ENCODE data around the gene SPG21. TPM values are rescaled to one million over a fixed set of nuclear protein-coding genes. Genes with fewer than 3 reads are reported as not detected.

The SPG21 gene
- total and polyA plus RNA-seq, 2 of the 8 experiments (the other 6 are each of a cell fraction or from before 2014, with no cell fraction given) = 67.3 to 72.7 TPM

DNA sequence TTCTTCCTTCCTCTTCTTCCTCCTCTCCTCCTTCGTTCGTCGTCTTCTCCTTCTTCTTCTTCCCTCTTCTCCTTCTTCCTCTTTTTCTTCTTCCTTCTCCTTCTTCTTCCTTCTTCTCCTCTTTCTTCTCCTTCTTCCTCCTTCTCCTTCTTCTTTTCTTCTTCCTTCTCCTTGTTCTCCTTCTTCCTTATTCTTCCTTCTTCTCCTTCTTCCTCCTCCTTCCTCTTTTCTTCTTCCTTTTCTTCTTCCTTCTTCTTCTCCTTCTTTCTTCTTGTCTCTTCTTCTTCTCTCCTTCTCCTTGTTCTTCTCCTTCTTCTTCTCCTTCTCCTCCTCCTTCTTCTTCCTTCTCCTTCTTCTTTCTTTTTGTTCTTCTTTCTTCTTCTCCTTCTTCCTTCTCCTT lies 35.3 kb downstream of the SPG21 start:
- no peak for FAIRE-seq
- no peak overlapping the region for H2AK5ac ChIP-seq (ENCODE audit: low read depth, low read length)
- no peak overlapping the region for H2BK15ac ChIP-seq (ENCODE audit: low read length)
- H4K91ac ChIP-seq (replicated peaks; ENCODE audit: insufficient read length, low read length) = no peak overlapping the region
- H3K14ac ChIP-seq (ENCODE audit: insufficient read length) = no peak overlapping the region
- no peak overlapping the region for H3K23ac ChIP-seq (ENCODE audit: insufficient read length)
- H4K5ac ChIP-seq (ENCODE audit: insufficient read length, low read depth, low read length) = no peak overlapping the region
- H2AFZ ChIP-seq (ENCODE audit: low read length) = no peak overlapping the region
- H3K4me1 ChIP-seq (replicated peaks in 1 of 4; ENCODE audit: control insufficient read depth in 3 of 4, insufficient read depth in 4 of 4, low read length in 3 of 4) = no peaks in the 10 kb centered on the region
- H4K8ac ChIP-seq (ENCODE audit: extremely low read depth, insufficient read depth, low read length) = no peak overlapping the region
- H3K9me3 ChIP-seq (ENCODE audit: insufficient read depth in 2 of 2, low read depth in 1 of 2, low read length in 1 of 2) = no peaks in the 10 kb centered on the region
- H3K27ac ChIP-seq (ENCODE audit: low read depth, low read length) = no peak overlapping the region
- H3K79me1 ChIP-seq (ENCODE audit: low read depth, low read length) = no peaks in the 10 kb centered on the region
- POLR2A ChIA-PET (ENCODE audit: partially characterized antibody) = no interaction called here
- no peaks in the 10 kb centered on the region for H3K79me2 ChIP-seq (ENCODE audit: control insufficient read depth in 1 of 2, insufficient read depth in 2 of 2, low read length in 2 of 2)
- no peaks in the 10 kb centered on the region for H3K27me3 ChIP-seq (replicated peaks in 1 of 4; ENCODE audit: control insufficient read depth in 3 of 4, extremely low read depth in 1 of 4, insufficient read depth in 3 of 4, low read length in 3 of 4)
- DNase-seq (ENCODE audit: low read depth in 1 of 2, low spot score in 2 of 2) = no peak
- CTCF ChIA-PET (ENCODE audit: partially characterized antibody) = interaction anchor here (2.1 kb wide), 1 partner anchor 19 kb away, joined by 5 read pairs; no protein-coding TSS in a partner anchor
- H3K9ac ChIP-seq (replicated peaks in 1 of 4; ENCODE audit: extremely low read depth in 1 of 4, low read depth in 3 of 4, low read length in 3 of 4) = no peak overlapping the region
- H2BK5ac ChIP-seq (ENCODE audit: low read depth, low read length) = no peak overlapping the region
- H3K18ac ChIP-seq (ENCODE audit: extremely low read depth, low read length) = no peak overlapping the region
- peaks cover 0 to 15% (median 5%) of the 10 kb centered on the region in 4 experiments; a peak in 5 of 8 replicates for H3K36me3 ChIP-seq (ENCODE audit: control insufficient read depth in 2 of 4, insufficient read depth in 4 of 4, low read length in 3 of 4)
- H3K56ac ChIP-seq (replicated peaks; ENCODE audit: insufficient read length, low read depth, low read length) = no peak overlapping the region
- no peaks in the 10 kb centered on the region for H3K23me2 ChIP-seq (ENCODE audit: low read depth, low read length)
- WGBS, 2 experiments (ENCODE audit: extremely low coverage in 1 of 2, insufficient coverage in 1 of 2, insufficient read length in 1 of 2, insufficient replicate concordance in 2 of 2, low coverage in 1 of 2, low lambda C conversion rate in 2 of 2, missing lambda C conversion rate in 1 of 2) = 3 to 17% methylated on average over 3 of the region's 3 CpGs
- H2BK12ac ChIP-seq (ENCODE audit: low read depth, low read length) = no peak overlapping the region
- no peaks in the 10 kb centered on the region for H4K20me1 ChIP-seq (replicated peaks in 1 of 2; ENCODE audit: control insufficient read depth in 1 of 2, insufficient read depth in 2 of 2, low read length in 2 of 2)
- no peak overlapping the region for H2BK120ac ChIP-seq (replicated peaks; ENCODE audit: low read depth, low read length)
- no peak overlapping the region for H3K4ac ChIP-seq (replicated peaks; ENCODE audit: insufficient read length, low read depth, low read length)
- H3K4me3 ChIP-seq (ENCODE audit: extremely low read depth in 1 of 4, insufficient read depth in 2 of 4, low read depth in 3 of 4, low read length in 4 of 4) = no peak overlapping the region
- H3K4me2 ChIP-seq (ENCODE audit: insufficient read depth in 1 of 2, low read depth in 2 of 2, low read length in 2 of 2) = no peak overlapping the region
- no peak overlapping the region for H2BK20ac ChIP-seq (ENCODE audit: low read length)
- TF ChIP-seq CREB1 (IDR thresholded peaks at IDR 0.05) = no peak
- TF ChIP-seq FOSL1 (IDR thresholded peaks at IDR 0.05; ENCODE audit: insufficient read depth, low read depth, low read length) = no peak
- TF ChIP-seq SP1 (IDR thresholded peaks at IDR 0.05; ENCODE audit: low read depth, low read length) = no peak
- TF ChIP-seq ATF2 (IDR thresholded peaks at IDR 0.05; ENCODE audit: low read length) = no peak
- no peak for TF ChIP-seq E2F6 (IDR thresholded peaks at IDR 0.05)

All from H1 (cell line).